ENCODE results near the gene CCDC150.

Gene CCDC150

GRCh38 chr2:196750977-196751631 lies 111.6 kb downstream of the CCDC150 start:
- TF ChIP-seq CTCF (IDR thresholded peaks at IDR 0.05; ENCODE audit: insufficient read depth, low read length, poor library complexity, severe bottlenecking): peak; percentile 79
- Histone ChIP-seq H3K36me3 (ENCODE audit: control insufficient read depth, insufficient read depth, low read length) (no peaks in the 10 kb centered on the region), H3K27me3 (replicated peaks; ENCODE audit: control insufficient read depth, insufficient read depth, low read length) (no peaks in the 10 kb centered on the region), H3K4me3 (replicated peaks; ENCODE audit: low read depth, low read length) (no peak overlapping the region)
- DNase-seq (ENCODE audit: extremely low read depth, insufficient read length): peak; percentile 27

GRCh38 chr2:196758474-196759377 lies 119.2 kb downstream of the CCDC150 start:
- DNase-seq (ENCODE audit: extremely low read depth, insufficient read length): no peak
- H3K27me3 ChIP-seq (replicated peaks; ENCODE audit: control insufficient read depth, insufficient read depth, low read length): no peaks in the 10 kb centered on the region
- H3K4me3 ChIP-seq (replicated peaks; ENCODE audit: low read depth, low read length): no peak overlapping the region
- H3K36me3 ChIP-seq (ENCODE audit: control insufficient read depth, insufficient read depth, low read length): no peaks in the 10 kb centered on the region; the same call in 1 of the 2 replicates
- no peak for TF ChIP-seq CTCF (IDR thresholded peaks at IDR 0.05; ENCODE audit: insufficient read depth, low read length, poor library complexity, severe bottlenecking)

- Histone ChIP-seq H3K36me3 (ENCODE audit: control insufficient read depth, insufficient read depth, low read length) (no peaks in the 10 kb centered on the region; the same call in 1 of the 2 replicates), H3K27me3 (replicated peaks; ENCODE audit: control insufficient read depth, insufficient read depth, low read length) (no peaks in the 10 kb centered on the region), H3K4me3 (replicated peaks; ENCODE audit: low read depth, low read length) (no peak overlapping the region)
- DNase-seq (ENCODE audit: extremely low read depth, insufficient read length): no peak
- no peak for TF ChIP-seq CTCF (IDR thresholded peaks at IDR 0.05; ENCODE audit: insufficient read depth, low read length, poor library complexity, severe bottlenecking)
Measured at GRCh38 chr2:196759378-196759706, 119.8 kb downstream of the CCDC150 start.

GRCh38 chr2:196767101-196767500 lies 127.6 kb downstream of the CCDC150 start:
- Histone ChIP-seq H3K27me3 (replicated peaks; ENCODE audit: control insufficient read depth, insufficient read depth, low read length) (no peaks in the 10 kb centered on the region), H3K36me3 (ENCODE audit: control insufficient read depth, insufficient read depth, low read length) (peaks cover 3% of the 10 kb centered on the region), H3K4me3 (replicated peaks; ENCODE audit: low read depth, low read length) (no peak overlapping the region)
- DNase-seq (ENCODE audit: extremely low read depth, insufficient read length): no peak
- TF ChIP-seq CTCF (IDR thresholded peaks at IDR 0.05; ENCODE audit: insufficient read depth, low read length, poor library complexity, severe bottlenecking): no peak

Data from GM06990 (cell line).